DMS114 treated with DMSO at 0.1 percent for 48 hours (cell line): ENCODE data around the gene RAD23A.

ENCODE experiments used
- DNase-seq: peaks from one replicate; lab custom pipeline; 2025; ENCODE audit not compliant: unreplicated experiment; lab: John Stamatoyannopoulos, UW

The RAD23A gene

GRCh38 chr19:12984143-12984627 lies 38.5 kb downstream of the RAD23A start:
- DNase-seq: no peak

DNA sequence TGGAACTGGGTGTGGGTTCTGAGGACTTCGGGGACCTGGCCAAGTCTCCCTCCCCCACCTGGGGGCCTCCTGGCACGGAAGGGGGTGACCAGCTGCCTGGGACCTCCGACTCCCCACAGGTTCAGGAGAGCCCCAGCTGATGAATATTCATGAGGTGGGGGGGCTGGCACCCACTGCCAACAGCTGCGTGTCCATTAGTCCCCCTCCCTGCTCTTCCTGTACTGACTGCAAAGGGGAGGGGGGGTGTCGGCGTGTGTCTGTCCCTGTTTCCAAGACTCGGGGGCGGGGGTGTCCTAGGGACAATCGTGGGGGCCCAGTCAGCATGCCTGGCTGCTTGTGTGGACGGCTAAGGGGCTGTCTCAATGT lies 39.0 kb downstream of the RAD23A start:
- no peak for DNase-seq

- no peak for DNase-seq
Observed at GRCh38 chr19:12985049-12985776, 39.6 kb downstream of the RAD23A start.

GRCh38 chr19:12986726-12987125 lies 41.1 kb downstream of the RAD23A start:
- DNase-seq: no peak

GRCh38 chr19:12987190-12987589 lies 41.5 kb downstream of the RAD23A start:
- no peak for DNase-seq

DNA sequence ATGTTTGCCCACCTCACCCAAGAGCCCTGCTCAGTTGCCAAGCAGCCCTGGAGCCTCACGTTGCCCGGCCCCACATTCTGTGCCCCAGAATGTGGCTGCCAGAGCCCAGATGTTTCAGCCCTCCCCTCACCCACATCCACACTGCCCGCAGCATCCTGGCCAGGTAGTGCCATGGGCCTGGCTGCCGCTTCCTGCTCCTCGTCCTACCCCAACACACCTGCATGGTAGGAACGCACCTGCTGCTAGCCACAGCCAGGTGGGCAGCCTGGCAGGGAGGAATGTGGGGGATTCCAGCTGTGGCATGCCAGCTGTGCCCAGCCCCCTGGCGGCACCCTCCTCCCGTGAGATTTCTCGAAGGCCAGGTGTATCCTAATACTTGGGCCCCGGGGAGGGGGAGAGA lies 42.1 kb downstream of the RAD23A start:
- no peak for DNase-seq

- no peak for DNase-seq
Observed at GRCh38 chr19:12990431-12990830, 44.8 kb downstream of the RAD23A start.

DNA sequence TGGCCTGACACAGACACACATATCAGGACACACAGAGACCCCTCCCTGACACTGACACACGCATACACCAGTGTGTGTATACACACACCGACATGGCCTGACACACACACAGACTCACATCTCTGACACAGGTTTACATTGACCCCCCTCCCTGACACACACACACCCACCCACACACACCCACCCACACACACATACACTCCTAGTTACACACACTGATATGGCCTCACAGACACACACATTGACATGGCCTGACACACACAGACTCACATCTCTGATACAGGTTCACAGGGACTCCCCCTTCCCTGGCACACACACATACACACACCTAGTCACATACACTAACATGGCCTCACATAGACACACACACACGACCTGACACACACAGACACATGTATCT lies 45.2 kb downstream of the RAD23A start:
- no peak for DNase-seq

GRCh38 chr19:12991296-12991695 lies 45.6 kb downstream of the RAD23A start:
- no peak for DNase-seq

GRCh38 chr19:12992729-12993128 lies 47.1 kb downstream of the RAD23A start:
- DNase-seq: no peak

DNA sequence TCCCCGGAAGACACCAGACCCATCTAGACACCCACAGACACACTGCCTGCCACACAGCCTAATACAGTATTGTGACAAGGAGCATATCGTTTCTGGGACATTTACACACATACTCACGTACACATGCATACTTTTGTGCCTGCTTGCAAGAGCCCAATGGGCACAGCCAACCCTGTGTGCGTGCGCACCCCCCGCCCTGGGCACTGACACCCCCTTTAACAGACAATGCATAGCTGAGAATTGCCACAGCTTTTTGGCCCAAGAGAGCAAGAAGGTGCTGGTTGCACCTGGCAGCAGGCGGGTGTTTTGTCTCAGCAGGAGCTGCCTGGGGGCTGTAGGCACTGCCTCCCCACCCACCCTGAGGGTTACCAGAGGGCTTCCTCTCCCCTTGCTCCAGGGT lies 47.9 kb downstream of the RAD23A start:
- DNase-seq: no peak

GRCh38 chr19:12994701-12995595 lies 49.3 kb downstream of the RAD23A start, which contains the start of gene NFIX:
NFIX (plus strand) TSS chr19:12995475; CDS start chr19:12995838, 363 bp downstream.
- DNase-seq: no peak

- DNase-seq: no peak
Observed at GRCh38 chr19:12995596-12996405, 50.1 kb downstream of the RAD23A start.

GRCh38 chr19:12996406-12997094 lies 50.9 kb downstream of the RAD23A start:
- DNase-seq: no peak

DNA sequence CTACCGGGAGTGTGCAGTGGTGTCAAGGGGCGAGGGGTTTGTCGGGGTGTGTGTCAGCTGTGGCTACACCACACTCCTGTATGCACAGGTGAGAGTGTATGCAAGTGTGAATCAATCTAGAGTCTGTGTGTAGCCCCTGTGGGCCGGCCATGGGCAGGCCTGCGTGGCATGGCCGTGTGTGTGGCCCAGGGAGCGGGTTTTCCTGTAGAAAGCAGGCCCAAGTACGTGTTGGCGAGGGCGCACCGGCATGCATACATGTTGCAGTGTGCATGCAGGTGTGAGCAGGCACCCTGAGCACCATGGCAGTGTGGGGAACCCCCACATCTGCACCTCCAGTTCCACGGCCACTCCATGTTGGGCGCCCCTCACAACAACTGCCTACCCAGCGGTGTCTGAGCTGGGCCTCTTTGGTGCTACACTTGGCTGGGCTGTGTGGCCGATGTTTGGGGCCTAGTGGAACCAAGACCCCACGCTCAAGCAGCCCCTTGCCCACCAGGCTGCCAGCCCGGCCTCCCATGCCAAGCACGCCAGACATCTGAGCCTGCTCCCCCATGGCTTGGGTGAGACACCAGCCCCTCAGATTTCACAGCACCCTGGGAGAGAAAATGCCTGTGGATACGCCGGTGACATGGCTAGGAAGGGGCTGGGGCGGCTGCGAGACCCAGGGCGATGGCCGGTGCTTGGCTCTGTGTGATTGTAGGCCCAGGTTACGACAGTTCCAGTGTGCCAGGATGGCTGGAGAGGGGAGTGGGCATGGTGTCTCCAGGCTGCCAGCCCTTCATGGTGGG lies 51.7 kb downstream of the RAD23A start:
- no peak for DNase-seq

DNA sequence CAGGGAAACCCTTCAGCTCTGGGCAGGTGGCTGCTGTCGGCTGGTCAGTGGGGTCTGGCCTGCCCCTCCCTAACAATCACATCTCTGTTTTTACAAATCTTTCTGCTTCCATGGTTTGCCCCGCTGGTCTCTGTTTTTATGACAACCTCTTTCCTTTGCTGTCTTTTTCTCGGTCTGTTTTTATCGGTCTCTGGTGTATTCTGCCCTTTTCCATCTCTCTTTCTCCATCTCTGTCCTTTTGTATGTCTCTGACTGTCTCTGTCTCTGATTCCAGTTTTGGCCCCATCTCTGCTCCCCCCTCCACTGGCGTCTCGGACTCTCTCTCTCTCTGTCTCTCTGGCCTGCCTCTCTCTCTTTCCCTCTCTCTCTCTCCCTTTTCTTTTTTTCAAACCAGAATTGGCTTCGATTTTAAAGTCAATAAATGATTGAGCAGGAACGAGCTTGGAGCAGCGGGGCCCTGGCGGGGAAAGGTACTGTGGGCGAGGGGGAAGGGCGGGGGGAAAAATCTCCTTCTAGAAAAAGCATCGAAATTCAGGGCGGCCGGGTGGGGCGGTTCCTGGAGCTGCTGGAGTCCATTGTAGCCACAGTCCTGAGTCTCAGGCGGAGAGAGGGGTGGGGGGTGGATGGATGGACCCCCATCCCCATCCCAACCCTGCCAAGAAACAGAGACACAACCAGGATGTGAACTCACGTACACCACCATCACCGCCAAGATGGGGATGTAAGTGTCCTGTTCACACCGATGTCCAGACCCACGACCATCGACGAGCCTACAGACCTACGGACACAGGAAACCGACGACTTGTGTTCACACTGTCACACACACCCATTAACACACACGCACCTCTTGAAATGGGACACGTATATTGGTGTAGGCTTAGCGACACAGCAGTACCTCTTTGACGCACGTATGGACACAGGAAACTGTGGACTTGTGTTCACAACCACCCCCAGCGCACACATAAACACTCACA lies 52.6 kb downstream of the RAD23A start:
- DNase-seq: no peak

GRCh38 chr19:13001166-13001501 lies 55.5 kb downstream of the RAD23A start:
- no peak for DNase-seq

DNA sequence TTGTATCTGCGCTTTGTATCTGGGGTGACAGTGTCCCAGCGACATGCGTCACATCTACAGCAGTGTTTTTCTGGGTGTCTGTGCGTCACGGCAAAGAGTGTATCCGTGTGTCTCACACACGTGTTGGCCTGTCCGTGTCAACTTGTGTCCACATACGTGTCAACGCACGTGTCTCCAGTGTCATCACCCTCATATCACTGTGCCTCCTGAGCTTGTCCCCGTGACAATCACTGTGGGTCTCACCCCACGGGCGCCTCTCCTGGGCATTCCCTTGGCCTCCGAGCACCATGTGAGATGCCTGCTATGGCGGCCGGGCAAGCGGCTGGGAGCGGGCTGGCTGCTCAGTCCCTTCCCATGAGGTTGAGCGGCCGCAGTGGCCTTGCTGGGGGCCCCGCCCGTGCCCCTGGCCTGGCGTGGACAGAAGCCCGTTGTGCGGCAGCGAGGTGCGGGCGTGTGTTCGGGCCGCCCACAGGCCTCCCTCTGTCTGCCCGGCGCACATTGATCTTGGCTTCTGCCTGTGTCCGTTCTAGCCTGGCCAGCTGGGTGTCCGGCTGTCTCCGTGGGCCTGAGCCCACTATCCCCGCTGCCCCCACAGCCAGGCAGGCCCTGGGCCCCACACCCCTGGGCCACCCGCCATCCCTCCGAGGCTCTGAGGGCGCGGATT lies 56.0 kb downstream of the RAD23A start:
- no peak for DNase-seq
